Measurements from ENCODE around the gene TSSC4.
A peak's percentile ranks its signal among the peaks of the same experiment; 100 is the strongest.

Gene TSSC4

GRCh38 chr11:2382936-2383851, 17.4 kb upstream of the TSSC4 start:
- peaks cover 24% of the 10 kb centered on the region for H3K4me1 ChIP-seq (ENCODE audit: insufficient read depth, poor library complexity, severe bottlenecking)

DNA sequence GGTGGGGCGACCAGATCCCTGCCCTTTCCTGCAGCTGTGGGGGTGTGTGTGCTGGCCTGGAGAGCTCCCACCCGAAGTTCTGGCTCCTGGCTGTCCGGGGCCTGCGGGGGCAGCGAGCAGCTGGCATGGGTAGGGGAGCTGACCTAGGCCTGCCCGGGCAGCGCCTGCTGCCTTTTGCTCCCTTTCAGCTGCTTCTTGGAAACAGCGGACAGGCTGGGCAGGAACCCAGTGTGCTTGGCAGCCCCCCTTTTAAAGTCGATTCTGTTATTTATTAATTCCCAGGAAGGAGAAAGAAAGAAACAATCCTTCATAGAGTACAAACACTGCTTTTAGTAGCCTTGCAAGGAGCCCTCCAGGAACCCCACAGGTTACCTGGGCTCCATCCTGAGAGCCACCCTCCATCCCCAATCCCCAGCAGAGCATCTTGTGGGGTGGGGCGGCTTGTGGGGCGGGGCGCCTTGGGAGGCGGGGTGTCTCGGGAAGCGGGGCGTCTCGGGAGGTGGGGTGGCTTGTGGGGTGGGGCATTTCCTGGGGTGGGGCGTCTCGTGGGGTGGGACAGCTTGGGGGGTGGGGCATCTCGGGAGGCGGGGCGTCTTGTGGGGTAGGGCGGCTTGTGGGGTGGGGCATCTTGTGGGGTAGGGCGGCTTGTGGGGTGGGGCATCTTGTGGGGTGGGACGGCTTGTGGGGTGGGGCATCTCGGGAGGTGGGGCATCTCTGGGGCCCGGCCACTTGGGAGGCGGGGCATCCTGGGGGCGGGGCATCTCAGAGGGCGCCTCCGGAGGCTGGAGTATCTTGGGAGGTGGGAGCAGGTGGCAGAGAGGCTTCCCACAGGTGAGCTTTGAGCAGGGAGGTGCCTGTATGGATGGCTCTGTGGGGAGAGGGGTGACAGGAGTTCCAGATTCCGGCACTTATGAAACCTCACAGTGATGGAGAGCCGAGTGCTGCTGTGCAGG, 16.4 kb upstream of the TSSC4 start:
- Histone ChIP-seq H3K9me3 (ENCODE audit: severe bottlenecking) (no peaks in the 10 kb centered on the region), H3K36me3 (ENCODE audit: low read depth) (peaks cover 16% of the 10 kb centered on the region), H3K4me3 (ENCODE audit: severe bottlenecking) (no peak overlapping the region), H3K27me3 (ENCODE audit: insufficient read depth, poor library complexity, severe bottlenecking) (no peaks in the 10 kb centered on the region), H3K4me1 (ENCODE audit: insufficient read depth, poor library complexity, severe bottlenecking) (peaks cover 24% of the 10 kb centered on the region), H3K27ac (ENCODE audit: poor library complexity, severe bottlenecking) (peak overlapping the region; percentile 66)
- ATAC-seq (ENCODE audit: low read depth), result peak; percentile 43
- DNase-seq (ENCODE audit: low spot score), result no peak
- TF ChIP-seq, protein P1, sequence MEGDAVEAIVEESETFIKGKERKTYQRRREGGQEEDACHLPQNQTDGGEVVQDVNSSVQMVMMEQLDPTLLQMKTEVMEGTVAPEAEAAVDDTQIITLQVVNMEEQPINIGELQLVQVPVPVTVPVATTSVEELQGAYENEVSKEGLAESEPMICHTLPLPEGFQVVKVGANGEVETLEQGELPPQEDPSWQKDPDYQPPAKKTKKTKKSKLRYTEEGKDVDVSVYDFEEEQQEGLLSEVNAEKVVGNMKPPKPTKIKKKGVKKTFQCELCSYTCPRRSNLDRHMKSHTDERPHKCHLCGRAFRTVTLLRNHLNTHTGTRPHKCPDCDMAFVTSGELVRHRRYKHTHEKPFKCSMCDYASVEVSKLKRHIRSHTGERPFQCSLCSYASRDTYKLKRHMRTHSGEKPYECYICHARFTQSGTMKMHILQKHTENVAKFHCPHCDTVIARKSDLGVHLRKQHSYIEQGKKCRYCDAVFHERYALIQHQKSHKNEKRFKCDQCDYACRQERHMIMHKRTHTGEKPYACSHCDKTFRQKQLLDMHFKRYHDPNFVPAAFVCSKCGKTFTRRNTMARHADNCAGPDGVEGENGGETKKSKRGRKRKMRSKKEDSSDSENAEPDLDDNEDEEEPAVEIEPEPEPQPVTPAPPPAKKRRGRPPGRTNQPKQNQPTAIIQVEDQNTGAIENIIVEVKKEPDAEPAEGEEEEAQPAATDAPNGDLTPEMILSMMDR (IDR thresholded peaks at IDR 0.05; ENCODE audit: poor library complexity, severe bottlenecking), result no peak

More at GRCh38 chr11:2382936-2383851, 17.4 kb upstream of the TSSC4 start:
- TF ChIP-seq, protein P1 (IDR thresholded peaks at IDR 0.05; ENCODE audit: poor library complexity, severe bottlenecking), result no peak
- no peaks in the 10 kb centered on the region for H3K9me3 ChIP-seq (ENCODE audit: severe bottlenecking)
- peak; percentile 30 for ATAC-seq (ENCODE audit: low read depth)
- no peak overlapping the region for H3K4me3 ChIP-seq (ENCODE audit: severe bottlenecking)
- peak overlapping the region; percentile 66 for H3K27ac ChIP-seq (ENCODE audit: poor library complexity, severe bottlenecking)
- no peak for DNase-seq (ENCODE audit: low spot score)
- peaks cover 16% of the 10 kb centered on the region for H3K36me3 ChIP-seq (ENCODE audit: low read depth)
- no peaks in the 10 kb centered on the region for H3K27me3 ChIP-seq (ENCODE audit: insufficient read depth, poor library complexity, severe bottlenecking)

DNA sequence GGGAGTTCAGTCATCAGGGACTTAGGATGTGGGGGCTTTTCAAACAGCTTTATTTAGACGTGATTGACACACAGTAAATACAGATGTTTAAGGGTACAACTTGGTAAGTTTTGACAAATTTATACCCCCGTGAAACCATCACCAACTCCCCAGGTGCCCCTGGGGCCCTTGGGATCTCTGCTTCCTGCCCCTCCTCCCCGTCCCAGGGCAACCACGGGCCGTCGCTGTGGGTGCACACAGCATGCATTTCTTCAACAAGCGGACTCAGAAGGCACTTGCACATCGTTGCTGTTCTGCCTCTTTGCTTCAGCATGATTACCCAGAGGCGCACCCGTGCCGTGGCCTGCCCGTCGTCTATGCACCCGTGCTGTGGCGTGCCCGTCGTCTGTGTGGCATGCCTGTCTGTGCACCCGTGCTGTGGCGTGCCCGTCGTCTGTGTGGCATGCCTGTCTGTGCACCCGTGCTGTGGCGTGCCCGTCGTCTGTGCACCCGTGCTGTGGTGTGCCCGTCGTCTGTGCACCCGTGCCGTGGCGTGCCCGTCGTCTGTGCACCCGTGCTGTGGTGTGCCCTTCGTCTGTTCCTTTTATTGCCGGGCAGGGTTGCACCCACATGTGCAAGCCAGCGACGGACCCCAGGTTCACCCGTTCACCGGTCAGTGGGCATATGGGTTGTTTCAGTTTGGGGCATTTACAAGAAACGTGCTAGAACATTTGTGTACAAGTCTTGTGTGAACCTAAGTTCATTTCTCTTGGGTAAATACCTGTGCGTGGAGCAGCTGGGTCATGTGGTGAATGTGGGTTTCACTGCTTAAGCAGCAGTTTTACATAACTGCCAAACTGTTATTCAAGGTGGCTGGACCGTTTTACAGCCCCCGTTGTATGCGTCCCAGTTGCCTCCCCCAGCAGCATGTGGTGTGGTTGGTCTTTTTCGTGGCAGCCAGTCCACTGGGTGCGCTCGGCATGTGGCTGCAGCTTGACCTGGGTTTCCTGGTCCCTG, 15.1 kb upstream of the TSSC4 start:
- Histone ChIP-seq H3K9me3 (ENCODE audit: severe bottlenecking) (no peaks in the 10 kb centered on the region), H3K4me3 (ENCODE audit: severe bottlenecking) (no peak overlapping the region), H3K36me3 (ENCODE audit: low read depth) (peaks cover 16% of the 10 kb centered on the region), H3K4me1 (ENCODE audit: insufficient read depth, poor library complexity, severe bottlenecking) (peaks cover 34% of the 10 kb centered on the region), H3K27me3 (ENCODE audit: insufficient read depth, poor library complexity, severe bottlenecking) (no peaks in the 10 kb centered on the region), H3K27ac (ENCODE audit: poor library complexity, severe bottlenecking) (no peak overlapping the region)
- DNase-seq (ENCODE audit: low spot score), result no peak
- ATAC-seq (ENCODE audit: low read depth), result no peak
- TF ChIP-seq, protein P1 (IDR thresholded peaks at IDR 0.05; ENCODE audit: poor library complexity, severe bottlenecking), result no peak

GRCh38 chr11:2386591-2386990, 14.0 kb upstream of the TSSC4 start:
- H3K36me3 ChIP-seq (ENCODE audit: low read depth), result peaks cover 18% of the 10 kb centered on the region; the same call in 1 of the 2 replicates
- ATAC-seq (ENCODE audit: low read depth) (no peak), DNase-seq (ENCODE audit: low spot score) (no peak)
- TF ChIP-seq, protein P1 (IDR thresholded peaks at IDR 0.05; ENCODE audit: poor library complexity, severe bottlenecking), result no peak
- H3K27me3 ChIP-seq (ENCODE audit: insufficient read depth, poor library complexity, severe bottlenecking), result no peaks in the 10 kb centered on the region
- peaks cover 36% of the 10 kb centered on the region for H3K4me1 ChIP-seq (ENCODE audit: insufficient read depth, poor library complexity, severe bottlenecking)
- H3K9me3 ChIP-seq (ENCODE audit: severe bottlenecking), result no peaks in the 10 kb centered on the region
- no peak overlapping the region for H3K4me3 ChIP-seq (ENCODE audit: severe bottlenecking)
- H3K27ac ChIP-seq (ENCODE audit: poor library complexity, severe bottlenecking), result no peak overlapping the region

Measured in RWPE2 (cell line).